ENCODE data around the gene SPATA7.
"Not testable (repeated sequence)": the region's sequence is repeated elsewhere in the genome, so short reads cannot be mapped to it uniquely, and the experiment has no call there.

SPATA7 gene, protein sequence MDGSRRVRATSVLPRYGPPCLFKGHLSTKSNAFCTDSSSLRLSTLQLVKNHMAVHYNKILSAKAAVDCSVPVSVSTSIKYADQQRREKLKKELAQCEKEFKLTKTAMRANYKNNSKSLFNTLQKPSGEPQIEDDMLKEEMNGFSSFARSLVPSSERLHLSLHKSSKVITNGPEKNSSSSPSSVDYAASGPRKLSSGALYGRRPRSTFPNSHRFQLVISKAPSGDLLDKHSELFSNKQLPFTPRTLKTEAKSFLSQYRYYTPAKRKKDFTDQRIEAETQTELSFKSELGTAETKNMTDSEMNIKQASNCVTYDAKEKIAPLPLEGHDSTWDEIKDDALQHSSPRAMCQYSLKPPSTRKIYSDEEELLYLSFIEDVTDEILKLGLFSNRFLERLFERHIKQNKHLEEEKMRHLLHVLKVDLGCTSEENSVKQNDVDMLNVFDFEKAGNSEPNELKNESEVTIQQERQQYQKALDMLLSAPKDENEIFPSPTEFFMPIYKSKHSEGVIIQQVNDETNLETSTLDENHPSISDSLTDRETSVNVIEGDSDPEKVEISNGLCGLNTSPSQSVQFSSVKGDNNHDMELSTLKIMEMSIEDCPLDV

DNA sequence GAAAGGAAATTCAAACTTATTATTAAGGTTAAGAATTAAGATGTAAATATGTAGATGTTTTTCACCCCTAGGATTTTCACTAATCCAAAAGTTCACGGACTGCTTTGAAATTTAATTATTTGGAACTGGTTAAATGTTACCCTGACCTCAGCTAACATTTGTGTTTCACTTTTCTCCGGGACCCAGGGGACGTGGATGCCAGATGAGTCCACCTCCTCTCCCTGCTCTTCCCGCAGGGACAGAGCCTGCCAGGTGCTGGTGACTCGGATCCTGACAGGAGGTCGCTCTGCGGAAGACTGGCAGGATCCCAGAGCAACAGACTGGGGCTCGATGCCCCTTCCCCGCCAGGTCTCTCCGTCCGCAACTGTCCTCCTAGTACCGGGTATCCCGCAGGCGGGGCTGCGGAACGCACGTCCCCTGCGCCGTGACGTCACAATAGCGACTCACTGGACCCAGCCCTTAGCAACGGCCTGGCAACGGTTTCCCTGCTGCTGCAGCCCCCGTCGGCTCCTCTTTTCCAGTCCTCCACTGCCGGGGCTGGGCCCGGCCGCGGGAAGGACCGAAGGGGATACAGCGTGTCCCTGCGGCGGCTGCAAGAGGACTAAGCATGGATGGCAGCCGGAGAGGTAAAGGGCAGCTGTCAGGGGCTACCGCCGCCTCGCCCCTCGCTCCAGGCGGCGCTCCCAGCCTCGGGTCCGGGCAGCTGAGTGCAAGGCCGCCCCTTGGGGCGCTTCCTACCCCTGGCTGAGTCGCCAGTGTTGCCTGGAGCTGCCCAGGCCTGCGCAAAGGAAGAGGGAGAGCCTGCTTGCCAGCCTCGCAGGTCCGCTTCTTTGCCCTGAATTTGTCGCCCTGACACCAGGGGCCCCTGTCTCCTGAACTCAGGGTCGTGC, at the start of gene SPATA7:
Gene SPATA7 (plus strand): TSS at position 446 of the 890 bp plus-strand sequence. CDS start 162 bp downstream, at position 608.
- in situ Hi-C loops (cut with MboI; ENCODE audit: low sequenced_read_pairs): no loop called here

DNA sequence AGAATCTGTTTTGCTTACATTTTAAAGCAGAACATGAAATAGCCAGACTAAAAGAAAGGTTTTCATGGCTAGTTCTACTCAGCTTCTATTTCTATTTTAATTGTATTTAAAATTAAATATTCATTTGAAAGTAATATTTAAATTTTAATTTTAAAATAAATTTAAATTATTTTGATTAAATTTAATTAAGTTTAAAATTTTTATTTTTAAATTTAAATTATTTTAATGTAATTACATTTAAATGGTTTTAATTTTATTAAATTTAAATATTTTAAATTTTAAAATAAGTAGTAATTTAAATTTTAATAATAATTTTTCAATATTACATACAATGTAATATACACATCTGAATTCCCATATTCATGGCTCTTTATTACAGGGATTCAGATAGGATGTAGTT, 45.1 kb upstream of the SPATA7 start:
- in situ Hi-C loops (cut with MboI; ENCODE audit: low sequenced_read_pairs): no loop called here

DNA sequence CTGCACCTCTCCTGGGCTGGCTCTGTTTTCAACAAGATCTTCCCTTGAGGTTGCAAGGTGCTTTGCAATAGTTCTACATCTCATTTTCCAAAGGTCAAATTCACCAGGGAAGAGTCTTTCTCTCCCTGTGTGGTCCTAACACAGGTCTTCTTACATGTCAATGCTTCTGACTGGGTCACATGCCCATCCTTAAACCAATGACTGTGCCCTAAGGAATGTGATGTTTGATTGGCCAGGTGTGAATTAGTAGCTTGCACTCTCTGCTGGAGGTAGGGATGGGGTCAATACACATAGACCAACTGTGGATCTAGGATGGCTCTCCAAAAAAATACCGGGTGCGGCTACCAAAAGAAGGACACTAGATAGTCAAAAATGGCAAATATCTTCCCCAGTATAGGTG, 42.5 kb upstream of the SPATA7 start:
- in situ Hi-C loops (cut with MboI; ENCODE audit: low sequenced_read_pairs): no loop called here

DNA sequence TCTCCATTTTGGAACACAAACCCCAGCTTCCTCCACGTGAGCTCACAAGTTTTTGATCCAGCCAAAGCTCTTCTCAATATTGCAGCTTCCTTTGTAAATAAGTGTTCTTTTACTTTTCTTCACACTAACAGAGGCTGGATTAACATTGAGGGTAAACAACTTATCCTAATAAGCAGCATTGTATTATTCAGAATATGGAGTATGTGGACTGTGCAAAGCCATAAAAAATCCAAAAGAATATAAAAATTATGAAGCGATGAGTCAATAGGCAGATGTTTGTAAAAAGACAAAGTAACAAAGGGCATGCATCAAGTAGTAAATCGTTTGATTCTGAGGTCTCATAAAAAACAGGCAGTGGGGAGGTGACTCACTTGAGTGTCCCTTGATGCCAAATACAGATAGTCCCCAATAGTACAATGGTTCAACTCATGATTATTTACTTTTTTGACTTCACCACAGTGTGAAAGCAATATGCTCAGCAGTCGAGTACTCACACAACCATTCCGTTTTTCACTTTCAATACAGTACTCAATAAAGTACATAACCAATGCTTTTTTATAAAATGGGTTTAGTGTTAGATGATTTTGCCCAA, 39.3 kb upstream of the SPATA7 start:
- in situ Hi-C loops (cut with MboI; ENCODE audit: low sequenced_read_pairs): no loop called here

DNA sequence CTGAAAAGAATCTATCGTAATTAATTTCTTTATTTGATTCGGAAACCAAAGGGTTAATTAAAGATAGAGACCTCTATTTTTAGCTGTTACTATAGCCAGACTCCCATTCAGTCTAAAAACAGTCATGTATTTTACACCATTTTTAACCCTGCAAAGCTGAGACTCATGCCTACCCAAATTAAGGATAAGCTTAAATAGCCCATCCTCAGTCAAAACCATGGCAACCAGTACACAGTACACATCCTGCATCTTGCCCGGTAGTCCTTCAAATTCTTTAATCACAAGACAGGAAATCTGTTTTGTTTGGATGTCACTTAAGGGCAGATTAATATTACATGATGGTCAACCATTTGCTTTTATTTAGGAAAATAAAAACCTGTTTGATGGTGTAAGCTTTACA, 36.9 kb upstream of the SPATA7 start:
- in situ Hi-C loops (cut with MboI; ENCODE audit: low sequenced_read_pairs): no loop called here

DNA sequence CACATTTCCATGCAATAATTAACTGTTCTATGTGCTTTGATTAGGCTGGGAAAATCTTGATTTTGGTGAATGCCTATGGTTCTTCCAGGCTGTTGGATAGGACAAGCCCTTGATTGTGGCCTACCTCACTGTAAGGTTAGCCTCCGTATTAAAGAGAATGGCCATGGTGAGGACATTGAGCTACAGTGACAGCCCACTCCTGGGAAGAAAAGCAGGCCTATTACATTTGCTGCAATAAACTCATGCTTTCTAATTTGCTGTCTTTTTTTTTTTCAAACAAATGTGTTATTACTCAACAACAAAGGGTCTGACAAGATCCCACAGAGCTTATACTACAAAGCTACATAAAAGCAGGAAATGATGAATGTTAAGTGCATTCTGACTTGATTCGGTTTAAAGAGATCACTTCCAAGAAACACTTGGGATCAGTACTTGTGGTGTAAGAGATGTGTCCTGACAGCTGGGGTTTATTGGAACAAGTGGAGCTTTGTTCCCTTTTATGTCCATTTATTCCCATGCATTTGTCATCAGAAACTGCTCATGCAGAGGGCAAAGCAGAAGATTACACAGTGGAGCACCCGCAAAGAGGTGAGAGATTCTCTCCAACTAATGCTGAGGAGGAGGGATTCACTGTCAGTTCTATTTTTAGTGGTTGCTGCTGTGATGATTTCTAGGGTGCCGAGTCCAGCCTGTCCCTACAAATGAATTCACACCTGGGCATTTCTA, 33.3 kb upstream of the SPATA7 start:
- in situ Hi-C loops (cut with MboI; ENCODE audit: low sequenced_read_pairs): no loop called here

DNA sequence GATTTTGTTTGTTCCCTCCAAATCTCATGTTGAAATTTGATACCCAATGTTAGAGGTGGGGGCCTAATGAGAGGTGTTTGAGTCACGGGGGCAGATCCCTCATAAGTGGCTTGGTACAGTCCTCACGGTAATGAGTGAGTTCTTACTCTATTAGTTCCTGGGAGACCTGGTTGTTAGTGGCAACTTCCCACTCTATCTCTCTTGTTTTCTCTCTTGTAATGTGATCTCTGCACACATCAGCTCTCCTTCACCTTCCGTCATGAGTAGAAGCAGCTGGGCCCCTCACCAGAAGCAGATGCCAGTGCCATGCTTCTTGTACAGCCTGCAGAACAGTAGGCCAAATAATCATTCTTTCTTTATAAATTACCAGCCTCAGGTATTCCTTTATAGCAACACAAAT, 32.8 kb upstream of the SPATA7 start:
- in situ Hi-C loops (cut with MboI; ENCODE audit: low sequenced_read_pairs): no loop called here

DNA sequence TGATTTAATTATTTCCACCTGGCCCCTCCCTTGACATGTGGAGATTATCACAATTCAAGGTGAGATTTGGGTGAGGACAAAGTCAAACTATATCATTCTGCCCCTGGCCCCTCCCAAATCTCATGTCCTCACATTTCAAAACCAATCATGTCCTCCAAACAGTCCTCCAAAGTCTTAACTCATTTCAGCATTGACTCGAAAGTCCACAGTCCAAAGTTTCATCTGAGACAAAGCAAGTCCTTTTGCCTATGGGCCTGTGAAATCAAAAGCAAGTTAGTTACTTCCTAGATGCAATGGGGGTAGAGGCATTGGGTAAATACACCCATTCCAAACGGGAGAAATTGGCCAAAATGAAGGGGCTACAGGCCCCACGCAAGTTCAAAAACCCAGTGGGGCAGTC, 31.1 kb upstream of the SPATA7 start:
- in situ Hi-C loops (cut with MboI; ENCODE audit: low sequenced_read_pairs): no loop called here

DNA sequence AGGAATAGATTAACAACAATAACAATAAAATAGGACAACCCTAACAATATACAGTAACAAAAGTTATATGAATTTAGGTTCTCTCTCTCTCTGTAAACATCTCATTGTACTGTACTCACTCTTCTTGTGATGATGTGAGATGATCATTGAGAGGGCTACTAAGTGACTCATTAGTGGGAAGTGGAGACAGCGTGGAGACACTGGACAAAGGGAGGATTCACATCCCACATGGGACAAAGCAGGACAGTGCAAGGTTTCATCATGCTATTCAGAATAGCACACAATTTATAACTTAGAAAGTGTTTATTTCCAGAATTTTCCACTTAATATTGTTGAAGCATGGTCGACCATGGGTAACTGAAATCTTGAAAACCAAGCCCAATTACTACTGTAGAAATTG, 26.0 kb upstream of the SPATA7 start:
- in situ Hi-C loops (cut with MboI; ENCODE audit: low sequenced_read_pairs): no loop called here

DNA sequence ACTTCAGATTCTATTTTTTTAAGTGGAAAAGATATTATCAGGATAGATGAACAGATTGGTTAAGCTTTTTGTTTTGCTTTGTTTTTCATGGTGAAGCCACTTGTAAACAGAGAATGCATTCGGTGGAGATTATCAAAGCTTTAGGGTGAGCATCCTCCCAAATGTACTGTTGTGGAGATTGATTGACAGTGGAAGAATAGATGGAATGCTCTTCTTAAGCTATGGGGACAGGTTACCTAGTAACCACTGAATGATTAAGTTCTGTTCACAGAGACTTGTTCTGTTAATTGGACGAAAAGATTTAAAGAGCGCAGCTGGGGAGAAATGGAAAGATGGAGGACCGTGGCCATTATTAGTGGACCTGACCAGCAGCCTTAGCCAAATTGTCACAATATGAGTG, 21.8 kb upstream of the SPATA7 start:
- in situ Hi-C loops (cut with MboI; ENCODE audit: low sequenced_read_pairs): no loop called here

DNA sequence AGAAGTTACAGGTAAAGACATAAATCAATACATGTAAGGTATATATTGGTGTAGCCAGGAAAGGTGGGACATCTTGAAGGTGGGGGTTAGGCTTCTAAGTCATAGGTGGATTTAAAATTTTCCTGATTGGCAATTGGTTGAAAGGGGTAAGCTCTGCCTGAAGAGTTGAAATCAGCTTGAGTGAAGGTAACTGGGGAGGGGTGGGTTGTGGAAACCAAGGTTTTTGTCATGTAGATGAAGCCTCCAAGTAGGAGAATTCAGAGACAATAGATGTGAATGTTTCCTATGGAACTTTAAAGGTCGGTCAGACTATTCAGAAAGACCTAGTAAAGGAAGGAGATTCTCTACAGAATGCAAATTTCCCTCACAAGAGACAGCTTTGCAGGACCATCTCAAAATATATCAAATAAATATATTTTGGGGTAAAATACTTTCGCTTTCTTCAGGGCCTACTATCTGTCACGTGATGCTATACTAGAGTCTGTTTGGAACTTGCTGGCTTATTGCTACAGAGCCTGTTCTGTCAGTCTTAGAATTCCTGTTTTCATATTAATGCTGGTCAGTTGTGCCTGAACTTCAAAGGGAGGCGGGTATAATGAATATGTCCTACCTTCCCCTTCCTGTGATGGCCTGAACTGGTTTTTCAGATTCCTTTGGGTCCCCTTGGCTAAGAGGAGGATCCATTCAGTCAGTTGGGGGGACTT, 20.6 kb upstream of the SPATA7 start:
- in situ Hi-C loops (cut with MboI; ENCODE audit: low sequenced_read_pairs): no loop called here

DNA sequence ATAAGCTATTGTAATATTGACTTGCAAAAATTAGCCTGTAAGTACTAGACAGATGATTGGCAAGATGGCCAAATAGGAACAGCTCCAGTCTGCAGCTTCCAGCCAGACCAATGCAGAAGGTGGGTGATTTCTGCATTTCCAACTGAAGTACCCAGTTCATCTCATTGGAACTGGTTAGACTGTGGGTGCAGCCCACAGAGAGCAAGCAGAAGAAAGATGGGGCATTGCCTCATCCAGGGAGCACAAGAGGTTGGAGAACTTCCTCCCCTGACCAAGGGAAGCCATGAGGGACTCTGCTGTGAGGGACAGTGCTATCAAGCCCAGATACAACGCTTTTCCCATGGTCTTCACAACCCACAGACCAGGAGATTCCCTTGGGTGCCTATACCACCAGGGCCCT, 16.0 kb upstream of the SPATA7 start:
- in situ Hi-C loops (cut with MboI; ENCODE audit: low sequenced_read_pairs): no loop called here

DNA sequence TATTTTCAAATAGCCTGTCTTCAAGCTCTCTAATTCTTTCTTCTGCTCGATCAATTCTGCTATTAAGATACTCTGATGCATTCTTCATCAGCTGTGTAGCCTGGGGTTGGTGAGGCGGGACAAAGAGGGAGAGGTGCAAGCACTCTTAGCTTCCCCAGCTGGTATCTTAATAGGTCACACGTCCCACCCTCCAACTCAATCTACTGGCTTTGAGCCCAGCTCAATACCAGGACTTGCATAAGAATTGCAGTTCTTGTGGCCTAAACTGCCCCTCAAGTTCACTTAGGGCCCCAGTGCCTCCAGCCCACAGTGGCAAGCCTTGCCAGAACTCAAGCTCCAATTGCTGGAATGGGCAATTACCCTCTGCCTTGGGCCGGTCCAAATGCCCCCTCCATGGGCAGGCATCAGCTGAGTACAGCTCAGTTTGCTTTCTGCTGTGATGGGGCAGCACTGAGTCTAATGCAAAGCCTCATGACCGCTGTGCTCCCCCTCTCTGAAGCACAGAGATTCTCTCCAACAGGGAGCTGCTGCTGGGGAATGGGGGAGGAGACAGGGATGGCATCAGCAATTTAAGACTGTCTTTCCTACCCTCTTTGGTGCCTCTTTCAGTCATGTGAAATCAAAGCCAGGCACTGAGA, 5.6 kb upstream of the SPATA7 start:
- in situ Hi-C loops (cut with MboI; ENCODE audit: low sequenced_read_pairs): no loop called here

DNA sequence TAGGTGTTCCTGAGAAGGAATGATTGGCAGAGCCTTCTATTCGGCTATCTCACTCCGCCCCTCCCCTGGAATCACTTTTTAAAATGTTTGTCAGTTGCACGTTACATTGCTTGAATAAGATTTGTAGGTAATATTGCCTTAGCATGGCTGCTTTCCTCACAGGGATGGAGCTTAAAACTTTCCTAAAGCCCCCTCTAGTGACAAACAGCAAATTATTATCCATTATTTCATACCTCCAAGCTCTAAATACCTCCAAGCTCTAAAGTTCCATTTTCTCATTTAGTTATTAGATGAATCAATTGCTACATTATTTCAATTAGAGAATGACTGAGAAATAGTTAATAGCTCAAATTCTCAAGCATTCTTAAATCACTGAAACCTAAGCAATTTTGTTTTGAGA, 5.1 kb upstream of the SPATA7 start:
- in situ Hi-C loops (cut with MboI; ENCODE audit: low sequenced_read_pairs): no loop called here

DNA sequence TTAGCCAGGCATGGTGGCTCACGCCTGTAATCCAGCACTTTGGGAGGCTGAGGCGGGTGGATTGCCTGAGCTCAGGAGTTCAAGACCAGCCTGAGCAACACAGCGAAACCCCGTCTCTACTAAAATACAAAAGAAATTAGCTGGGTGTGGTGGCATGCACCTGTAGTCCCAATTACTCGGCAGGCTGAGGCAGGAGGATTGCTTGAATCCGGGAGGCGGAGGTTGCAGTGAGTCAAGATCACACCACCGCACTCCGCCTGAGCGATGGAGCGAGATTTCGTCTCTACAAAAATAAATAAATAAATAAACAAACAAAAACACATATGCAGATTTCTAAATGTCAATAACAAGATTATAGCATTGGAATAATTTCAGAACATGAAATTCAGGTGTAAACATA, 3.8 kb upstream of the SPATA7 start:
- in situ Hi-C loops (cut with MboI; ENCODE audit: low sequenced_read_pairs): not testable (repeated sequence)

DNA sequence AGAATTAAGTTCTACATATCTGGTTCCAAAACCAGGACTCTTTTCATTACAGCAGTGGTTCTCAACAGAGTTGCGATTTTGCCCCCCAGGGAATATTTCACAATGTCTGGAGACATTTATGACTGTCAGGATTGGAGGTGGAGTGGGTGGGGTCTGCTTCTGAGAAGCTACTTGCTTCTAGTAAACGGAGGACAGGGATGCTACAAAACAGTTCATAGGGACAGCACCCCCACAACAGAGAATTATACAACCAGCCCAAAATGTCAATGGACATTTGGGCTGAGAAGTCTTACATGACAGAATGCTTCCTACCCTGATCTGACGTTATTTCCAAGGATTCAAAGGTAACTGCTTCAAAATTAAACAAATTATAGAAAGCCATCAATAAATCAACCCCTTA, 739 bp upstream of the SPATA7 start:
- in situ Hi-C loops (cut with MboI; ENCODE audit: low sequenced_read_pairs): no loop called here

DNA sequence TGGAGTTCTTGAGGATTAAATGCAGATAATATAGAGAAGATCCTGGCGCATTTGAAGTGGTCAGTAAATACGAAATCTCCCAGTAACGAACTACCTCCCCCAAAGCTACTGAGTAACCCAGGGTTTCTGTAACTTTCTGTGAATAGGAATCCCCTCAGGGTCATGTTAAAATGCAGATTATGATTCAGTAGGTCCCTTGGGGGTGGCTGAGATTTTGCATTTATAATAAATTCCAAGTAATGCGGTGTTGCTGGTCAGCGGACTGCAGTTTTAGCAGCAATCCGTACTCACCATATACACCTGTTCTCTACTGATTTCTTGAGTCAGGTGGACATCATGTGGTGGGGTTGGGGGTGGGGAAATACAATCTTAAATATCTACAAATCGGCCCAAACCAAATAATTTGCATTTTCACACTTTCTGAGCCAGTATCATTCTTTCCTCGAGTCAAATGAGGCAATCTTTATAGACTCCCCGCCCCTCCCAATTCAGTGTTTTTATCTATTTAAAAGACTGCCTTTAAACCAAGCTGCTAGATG, 868 bp downstream of the SPATA7 start:
- in situ Hi-C loops (cut with MboI; ENCODE audit: low sequenced_read_pairs): no loop called here

DNA sequence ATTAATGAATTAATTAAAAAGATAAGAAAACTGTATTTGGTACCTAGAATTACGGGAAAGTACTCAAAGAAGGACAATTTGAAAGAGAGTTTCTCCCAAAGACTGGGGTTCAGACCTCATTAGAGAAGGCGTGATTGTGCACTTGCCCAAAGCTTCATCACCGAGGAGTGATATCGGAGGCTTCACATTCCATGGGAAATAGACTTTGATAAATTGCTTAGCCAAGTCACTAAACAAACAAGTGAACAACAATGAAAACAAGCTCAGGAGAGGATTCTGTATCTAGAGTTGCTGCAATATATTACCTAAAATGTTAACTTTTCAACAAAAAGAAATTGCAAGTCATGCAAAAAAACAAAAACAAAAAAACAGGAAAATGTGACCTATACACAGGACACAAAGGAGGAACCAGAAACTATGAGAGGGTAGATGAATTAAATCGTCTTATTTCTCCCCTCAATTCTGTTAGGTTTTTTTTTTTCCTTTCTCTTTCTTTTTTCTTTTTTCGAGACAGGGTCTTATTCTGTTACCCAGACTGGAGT, 3.4 kb downstream of the SPATA7 start:
- in situ Hi-C loops (cut with MboI; ENCODE audit: low sequenced_read_pairs): no loop called here

DNA sequence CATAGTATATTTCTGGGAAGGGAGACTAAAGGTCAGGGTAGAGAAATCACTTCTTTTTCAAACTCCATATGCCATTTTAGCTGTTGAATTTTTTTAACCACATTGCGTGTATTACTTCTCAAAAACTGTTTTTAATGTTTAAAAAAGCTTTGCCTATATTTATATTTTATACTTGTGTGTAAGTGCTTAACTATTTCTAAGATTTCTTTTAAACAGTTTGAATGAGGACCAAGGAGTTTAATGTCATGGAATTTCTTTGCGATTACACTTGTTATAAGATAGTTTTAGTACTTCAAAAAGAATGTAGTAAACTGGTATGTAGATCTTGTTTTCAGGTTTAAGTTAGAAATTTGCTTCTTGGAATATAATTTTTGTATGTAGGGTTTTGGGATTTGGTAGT, 7.2 kb downstream of the SPATA7 start:
- in situ Hi-C loops (cut with MboI; ENCODE audit: low sequenced_read_pairs): no loop called here

All from hTERT RPE-1 (cell line).